Measurements from ENCODE around the gene TMCC1.
A peak's percentile ranks its signal among the peaks of the same experiment; 100 is the strongest.
"Not testable (repeated sequence)": the region's sequence is repeated elsewhere in the genome, so short reads cannot be mapped to it uniquely, and the experiment has no call there.

The TMCC1 gene

GRCh38 chr3:129835198-129835597 is 58.3 kb downstream of the TMCC1 start:
- DNase-seq (ENCODE audit: low spot score) = no peak

DNA sequence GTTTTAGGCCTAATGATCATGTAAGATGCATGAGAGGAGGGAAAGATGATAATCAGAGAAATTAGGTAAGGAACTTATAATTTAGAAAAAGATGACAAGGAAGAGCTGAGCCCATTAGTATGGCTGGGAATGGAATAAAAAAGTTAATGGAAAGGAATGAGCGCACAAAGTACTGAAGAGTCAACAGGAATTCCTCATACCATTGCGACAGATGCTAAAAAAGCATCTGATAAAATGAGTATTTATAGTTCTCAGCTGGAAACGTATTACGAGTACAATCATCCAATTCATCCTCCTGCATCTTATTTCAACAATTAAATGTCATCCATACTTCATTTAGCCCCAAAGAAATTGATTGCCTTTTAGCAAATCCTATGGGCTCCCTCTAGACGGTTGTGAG is 58.9 kb downstream of the TMCC1 start:
- DNase-seq (ENCODE audit: low spot score) = no peak

- not testable (repeated sequence) for DNase-seq (ENCODE audit: low spot score)
Measured at GRCh38 chr3:129831942-129832341, 61.6 kb downstream of the TMCC1 start.

DNA sequence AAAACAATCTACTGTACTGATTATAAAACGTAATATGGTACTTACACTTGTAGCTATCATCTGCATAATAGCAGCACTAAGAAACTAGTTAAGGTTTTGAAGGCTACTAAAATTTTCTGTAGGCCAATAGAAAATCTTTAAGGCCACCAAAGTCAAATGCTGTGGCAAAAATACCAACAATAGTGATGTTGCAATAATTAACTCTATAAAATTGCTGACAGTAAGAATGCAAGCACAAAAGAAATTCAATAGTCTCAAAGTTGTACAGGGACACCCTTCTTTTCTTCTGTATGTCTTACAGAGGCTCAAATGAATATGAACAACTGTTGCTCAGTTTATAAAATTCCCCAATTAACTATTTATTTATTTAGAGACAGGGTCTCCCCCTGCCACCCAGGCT is 62.0 kb downstream of the TMCC1 start:
- DNase-seq (ENCODE audit: low spot score) = no peak

DNA sequence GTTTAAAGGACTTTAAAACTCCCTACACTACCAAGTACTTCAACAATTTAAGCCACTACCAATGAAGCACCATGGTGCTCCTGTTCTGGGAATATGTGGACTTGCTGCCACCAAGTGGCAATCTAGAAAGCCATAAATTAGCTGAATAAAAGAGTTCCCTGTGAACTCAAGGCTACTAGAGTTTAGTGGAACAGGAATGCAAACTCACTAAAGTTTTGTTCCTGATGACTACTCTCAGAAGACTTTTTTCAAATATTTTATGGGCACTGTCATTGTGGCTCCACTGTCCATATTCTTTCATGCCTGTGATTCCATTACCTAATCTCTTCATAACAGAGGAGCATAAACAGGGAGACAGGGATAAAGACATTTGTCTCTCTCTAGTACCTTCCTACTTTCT is 63.9 kb downstream of the TMCC1 start:
- peak; percentile 35 for DNase-seq (ENCODE audit: low spot score)

- DNase-seq (ENCODE audit: low spot score) = peak; percentile 37
Measured at GRCh38 chr3:129827765-129828164, 65.7 kb downstream of the TMCC1 start.

DNA sequence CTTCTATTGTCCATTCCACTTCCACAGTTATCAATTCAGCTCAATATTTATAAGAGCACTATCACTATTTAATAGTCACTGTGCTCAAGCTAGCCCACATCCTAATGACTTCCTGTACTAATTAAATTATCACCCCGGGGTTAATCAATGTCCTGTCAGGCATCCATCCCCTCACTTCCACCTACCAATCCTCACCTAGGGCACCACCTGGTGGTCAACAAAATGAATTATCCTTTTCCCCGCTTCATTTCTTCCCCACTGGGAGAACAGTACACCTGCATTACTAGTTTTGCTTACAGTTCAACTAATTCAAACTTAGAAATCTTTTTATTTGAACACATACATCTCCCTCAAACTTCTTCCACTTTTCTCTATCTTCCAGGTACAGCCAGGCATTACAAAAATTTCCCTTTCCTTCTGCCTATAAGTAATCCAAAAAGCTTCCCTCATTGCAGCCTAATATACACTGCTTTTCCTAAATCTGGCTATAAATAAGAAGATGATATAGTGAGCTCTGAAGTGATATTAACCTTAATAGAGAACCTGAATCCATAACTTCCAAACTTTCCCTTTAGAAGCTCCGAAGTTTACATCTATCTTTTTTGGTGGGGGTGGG is 68.5 kb downstream of the TMCC1 start:
- peak; percentile 65 for DNase-seq (ENCODE audit: low spot score)

DNA sequence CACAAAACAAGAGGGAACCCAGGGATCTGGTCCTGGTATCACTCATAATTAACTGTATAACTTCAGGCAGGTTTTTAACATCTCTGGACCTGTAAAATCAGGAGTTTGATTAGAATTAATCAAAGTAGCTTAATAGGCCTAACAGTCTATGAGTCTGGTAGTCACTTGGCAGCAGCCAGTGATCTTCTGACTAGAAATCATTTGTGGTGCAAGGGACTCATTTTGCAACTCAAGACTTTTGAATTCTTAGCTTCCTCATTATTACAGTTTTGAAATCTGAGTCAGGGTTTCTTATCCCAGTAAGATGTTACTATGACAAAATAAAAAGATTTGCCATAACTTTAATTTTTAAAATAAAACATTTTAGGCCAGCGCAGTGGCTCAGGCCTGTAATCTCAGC is 70.8 kb downstream of the TMCC1 start:
- no peak for DNase-seq (ENCODE audit: low spot score)

DNA sequence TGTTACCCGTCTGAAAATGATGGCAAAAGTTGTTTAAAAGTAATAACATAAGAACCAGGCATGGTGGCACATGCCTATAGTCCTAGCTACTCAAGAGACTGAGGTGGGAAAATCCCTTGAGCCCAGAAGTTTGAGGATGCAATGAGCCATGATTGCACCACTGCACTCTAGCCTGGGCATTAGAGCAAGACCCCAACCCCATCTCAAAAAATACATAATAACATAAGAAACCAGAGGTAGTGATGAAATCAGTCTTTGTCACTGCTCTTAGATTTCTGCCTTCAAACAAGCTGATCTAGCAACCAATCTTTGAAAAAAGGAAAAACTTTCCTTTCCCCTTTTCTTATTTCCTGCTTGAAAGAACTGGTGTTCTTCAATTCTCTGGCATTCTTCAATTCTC is 71.3 kb downstream of the TMCC1 start:
- DNase-seq (ENCODE audit: low spot score) = no peak

GRCh38 chr3:129820587-129820986 is 72.9 kb downstream of the TMCC1 start:
- no peak for DNase-seq (ENCODE audit: low spot score)

GRCh38 chr3:129812589-129812988 is 80.9 kb downstream of the TMCC1 start:
- DNase-seq (ENCODE audit: low spot score) = no peak

DNA sequence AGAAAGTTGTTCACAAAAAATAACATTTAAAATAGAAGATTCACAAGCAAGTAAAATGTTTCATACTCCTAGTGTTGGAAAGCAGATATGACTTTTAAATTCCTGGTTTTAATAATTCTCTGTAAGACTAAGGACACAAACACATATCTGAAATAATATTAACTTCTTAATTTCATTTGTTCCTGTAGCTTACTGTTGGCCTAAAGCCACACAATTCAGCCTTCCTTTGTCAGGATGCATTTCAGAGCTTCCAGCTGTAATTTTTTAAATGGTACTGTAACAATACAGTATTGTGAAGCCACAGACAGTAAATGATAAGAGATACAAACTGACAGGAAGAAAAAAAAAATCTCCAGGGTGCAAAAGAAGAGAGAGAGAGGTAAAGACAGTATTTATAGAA is 84.2 kb downstream of the TMCC1 start:
- no peak for DNase-seq (ENCODE audit: low spot score)

- no peak for DNase-seq (ENCODE audit: low spot score)
Measured at GRCh38 chr3:129796146-129796545, 97.4 kb downstream of the TMCC1 start.

DNA sequence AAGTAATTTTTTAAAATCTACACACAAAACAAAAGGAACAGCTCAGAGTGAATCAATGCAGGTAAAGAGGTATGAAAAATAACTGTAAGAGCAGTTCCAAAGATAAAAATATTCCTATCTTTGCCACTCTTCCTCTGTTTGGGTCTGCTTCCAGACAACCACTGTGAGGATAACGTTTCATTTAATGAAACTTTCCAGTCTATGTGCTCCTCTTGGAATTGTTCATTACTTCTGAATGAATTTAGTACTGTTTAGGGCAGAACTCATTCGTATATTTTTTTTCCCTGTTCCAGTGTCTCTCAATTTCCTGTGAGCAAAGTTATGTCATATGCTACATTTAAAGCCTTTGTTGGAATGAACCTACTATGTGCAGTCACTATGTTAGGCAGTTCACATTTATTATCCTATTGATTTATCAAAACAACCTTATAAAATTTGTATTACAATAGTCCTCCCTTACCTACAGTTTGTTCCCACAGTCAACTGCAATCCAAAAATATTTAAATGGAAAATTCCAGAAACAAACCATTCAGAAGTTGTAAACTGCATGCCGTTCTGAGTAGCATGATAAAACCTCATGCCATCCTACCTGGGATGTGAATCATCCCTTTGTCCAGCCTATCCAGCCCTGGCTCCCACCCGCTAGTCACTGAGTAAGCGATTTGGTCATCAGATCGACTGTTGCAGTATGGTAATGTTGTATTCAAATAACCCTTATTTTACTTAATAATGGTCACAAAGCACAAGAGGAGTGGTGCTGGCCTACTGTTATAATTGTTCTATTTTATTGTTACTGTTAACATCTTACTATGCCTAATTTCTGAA is 98.1 kb downstream of the TMCC1 start:
- no peak for DNase-seq (ENCODE audit: low spot score)

GRCh38 chr3:129794311-129795185 is 99.0 kb downstream of the TMCC1 start:
- DNase-seq (ENCODE audit: low spot score) = no peak

DNA sequence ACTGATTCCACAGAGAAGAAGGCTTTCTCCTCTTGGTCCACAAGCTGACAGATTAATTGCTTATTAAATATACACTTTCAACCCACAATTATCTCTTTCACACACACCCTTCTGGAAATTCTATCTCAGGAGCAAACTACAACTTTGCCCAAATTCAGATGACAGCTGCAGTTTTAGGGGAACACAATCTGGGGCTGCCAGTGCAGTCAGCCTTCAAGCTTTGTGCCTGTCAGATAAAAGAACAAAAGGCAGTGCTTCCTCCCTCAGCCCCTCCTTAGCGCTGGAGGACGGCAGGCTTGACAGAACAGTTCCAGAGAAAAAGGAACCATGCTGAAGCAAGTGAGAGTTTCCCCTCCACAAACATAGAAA is 99.6 kb downstream of the TMCC1 start:
- no peak for DNase-seq (ENCODE audit: low spot score)

DNA sequence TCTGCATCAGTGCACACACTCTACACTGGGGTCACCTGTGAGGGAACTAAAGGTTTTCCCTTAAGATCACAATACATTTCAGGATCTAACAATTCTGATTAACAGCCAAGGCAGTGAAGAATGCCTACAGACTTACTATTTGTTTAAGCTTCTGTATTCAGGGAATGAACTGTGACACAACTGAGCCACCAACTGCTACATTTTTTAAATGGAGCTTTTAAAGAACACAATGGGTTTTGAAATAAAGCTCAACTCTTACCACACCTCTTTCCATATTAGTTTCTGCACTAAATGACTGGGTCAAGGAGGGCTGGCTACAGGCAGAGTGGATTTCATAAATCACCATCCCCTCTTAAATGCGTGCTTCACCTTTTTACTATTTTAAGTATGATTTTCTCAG is 100.2 kb downstream of the TMCC1 start:
- DNase-seq (ENCODE audit: low spot score) = peak; percentile 22

DNA sequence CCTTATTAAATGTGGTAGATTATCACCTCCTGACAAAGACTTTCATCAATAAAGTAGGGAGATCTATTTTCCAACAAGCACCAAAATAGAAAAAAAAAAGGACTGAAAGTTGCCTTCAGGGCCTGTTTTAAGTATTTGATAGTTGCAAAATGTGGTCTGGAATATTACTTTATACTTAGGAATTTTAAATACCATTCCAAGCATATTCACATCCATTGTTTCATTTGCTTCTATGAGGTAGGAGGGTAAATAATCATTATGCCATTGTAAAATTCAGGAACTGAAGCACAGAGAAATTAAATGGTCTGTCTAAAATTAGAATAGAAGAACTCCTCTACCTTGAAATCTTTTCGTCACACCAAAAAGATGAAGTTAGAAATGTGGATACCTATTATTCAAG is 110.0 kb downstream of the TMCC1 start:
- DNase-seq (ENCODE audit: low spot score) = no peak

DNA sequence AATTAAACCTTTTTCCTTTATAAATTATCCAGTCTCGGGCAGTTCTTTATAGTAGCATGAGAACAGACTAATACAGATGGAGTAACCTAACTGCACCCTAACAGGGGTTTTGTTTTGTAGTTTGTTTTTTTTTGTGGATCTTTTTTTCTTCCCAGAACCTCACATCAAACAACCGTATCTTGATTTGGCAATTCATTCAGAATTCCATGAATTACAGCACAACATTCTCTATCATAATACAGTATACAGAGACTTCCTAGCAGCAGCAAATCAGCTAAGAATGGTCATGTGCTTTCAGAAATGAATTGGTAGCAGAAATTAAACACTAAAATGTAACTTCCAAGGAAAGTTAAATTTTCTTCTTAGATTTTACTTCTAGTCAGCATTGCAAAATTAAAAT is 114.6 kb downstream of the TMCC1 start:
- DNase-seq (ENCODE audit: low spot score) = no peak

- no peak for DNase-seq (ENCODE audit: low spot score)
Measured at GRCh38 chr3:129777806-129778205, 115.7 kb downstream of the TMCC1 start.

DNA sequence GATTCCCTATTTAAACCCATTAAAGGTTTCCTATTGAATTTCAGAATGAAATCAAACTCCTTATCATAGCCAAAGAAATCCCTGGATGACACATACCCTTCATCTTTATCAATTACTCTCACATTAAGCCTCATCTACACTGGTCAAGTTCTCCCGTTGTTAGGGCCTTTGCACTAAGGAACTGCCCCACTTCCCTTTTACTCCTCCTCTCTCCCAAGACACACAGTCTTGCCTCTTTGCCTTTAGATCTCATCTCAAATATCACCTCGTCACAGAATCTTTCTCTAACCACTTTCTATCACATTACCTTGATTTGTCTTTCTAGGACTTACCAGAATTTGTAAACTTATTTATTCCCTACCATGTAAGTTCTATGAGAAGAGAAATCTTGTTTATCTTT is 117.6 kb downstream of the TMCC1 start:
- DNase-seq (ENCODE audit: low spot score) = no peak

DNA sequence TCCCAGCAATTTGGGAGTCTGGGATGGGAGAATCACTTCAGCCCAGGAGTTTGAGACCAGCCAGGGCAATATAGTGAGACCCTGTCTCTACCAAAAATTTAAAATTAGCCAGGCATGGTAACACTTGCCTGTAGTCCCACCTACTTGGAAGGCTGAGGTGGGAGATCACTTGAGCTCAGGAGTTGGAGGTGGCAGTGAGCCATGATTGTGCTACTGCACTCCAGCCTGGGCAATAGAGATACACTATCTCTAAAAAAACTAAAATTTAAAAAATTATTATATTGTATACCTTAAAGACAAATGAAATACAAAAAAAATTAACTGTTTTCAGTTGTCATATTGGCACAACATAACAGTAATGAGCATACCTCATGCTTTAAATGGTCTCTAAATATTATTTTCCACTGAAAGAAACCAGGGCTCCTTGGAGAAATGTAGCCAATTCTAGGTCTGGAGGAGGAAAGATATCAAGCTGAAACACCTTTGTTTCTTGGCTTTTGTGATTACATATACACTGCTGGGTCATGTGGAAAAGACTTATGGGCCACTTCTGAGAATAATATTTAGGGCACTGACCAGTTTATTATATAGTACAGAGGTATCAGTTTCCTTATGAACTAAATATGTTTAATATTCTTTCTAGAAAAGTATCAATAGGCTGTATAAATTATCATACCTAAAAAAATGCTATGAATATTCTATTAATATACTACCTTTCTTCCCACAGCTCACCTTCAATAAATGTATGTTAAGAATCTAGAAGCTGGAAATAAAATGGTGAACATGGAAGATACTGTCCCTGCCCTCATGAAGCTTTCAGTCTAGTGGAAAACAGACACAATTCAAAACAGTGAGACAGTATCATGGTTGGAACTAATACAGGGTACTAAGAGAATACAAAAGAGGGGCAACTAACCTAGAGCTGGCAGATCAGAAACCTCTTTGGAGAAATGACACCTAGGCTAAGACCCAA is 119.5 kb downstream of the TMCC1 start:
- no peak for DNase-seq (ENCODE audit: low spot score)

Measured in activated CD4-positive, alpha-beta T cell treated with anti-CD3 and anti-CD28 coated beads, Interleukin-2, Interleukin-4, amounts not matched to agents 100 ng/mL and 50 ng/mL, durations not matched to agents 16 hours and 8 hours (primary cell).